RWPE1 (cell line): ENCODE measurements around the gene KCNMA1.

Source experiments
- CTCF ChIA-PET: fragments of 350-600 bp; sonication (Branson Sonifier 250); formaldehyde crosslinking; extraction: SDS; loops from one replicate; lab custom pipeline; 2021; lab: Yijun Ruan, JAX
- POLR2A ChIA-PET: fragments of 400-600 bp; formaldehyde crosslinking; extraction: SDS; loops from one replicate; lab custom pipeline; 2020; ENCODE audit warnings: antibody characterized with exemption; ENCODE audit not compliant: low non-redundant PET; lab: Yijun Ruan, JAX
- DNase-seq: peaks from one replicate; pipeline ENCODE4 v3.0.0; 2012; ENCODE audit warnings: low spot score
- H3K27ac ChIP-seq: fragments of 450-650 bp; 2 replicates; pipeline ENCODE4 v1.5.1; 2017
- TF ChIP-seq, protein P1 (sequence below): fragments of 450-650 bp; conservative IDR thresholded peaks from 2 replicates; pipeline ENCODE4 v1.5.1; 2017; ENCODE audit warnings: low read depth, mild to moderate bottlenecking

KCNMA1 gene

DNA sequence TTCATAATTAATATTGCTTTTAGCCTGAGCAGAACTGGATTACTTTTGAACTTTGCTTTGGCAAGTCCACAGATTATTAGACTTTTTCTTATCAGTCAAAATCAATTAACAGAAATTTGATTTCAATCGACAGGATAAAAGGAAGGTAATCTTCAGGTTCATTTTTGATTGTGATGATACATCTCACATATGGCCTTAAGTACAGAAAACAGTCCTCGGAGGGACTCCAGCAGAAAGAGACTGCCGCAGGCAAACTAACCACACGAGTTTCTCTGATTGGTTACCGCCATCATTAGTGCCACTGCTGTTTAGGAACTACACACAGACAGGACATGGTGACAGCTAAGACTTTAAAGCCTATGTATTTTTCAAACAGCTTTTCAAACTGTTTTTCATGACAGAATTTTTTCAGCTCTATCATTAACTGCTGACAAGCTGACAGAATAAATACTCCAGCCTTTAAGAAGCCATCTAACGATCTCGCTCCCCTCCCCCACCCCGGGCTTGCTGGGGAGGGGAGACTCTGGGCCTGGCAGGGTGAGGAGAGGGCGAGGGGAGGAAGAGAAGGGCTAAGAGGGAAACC lies 668.2 kb downstream of the KCNMA1 start:
- CTCF ChIA-PET, result interaction anchor here (0.7 kb wide), 1 partner anchor 91 kb away, joined by 5 read pairs; no protein-coding TSS in a partner anchor
- DNase-seq, result no peak
- TF ChIP-seq, protein P1, sequence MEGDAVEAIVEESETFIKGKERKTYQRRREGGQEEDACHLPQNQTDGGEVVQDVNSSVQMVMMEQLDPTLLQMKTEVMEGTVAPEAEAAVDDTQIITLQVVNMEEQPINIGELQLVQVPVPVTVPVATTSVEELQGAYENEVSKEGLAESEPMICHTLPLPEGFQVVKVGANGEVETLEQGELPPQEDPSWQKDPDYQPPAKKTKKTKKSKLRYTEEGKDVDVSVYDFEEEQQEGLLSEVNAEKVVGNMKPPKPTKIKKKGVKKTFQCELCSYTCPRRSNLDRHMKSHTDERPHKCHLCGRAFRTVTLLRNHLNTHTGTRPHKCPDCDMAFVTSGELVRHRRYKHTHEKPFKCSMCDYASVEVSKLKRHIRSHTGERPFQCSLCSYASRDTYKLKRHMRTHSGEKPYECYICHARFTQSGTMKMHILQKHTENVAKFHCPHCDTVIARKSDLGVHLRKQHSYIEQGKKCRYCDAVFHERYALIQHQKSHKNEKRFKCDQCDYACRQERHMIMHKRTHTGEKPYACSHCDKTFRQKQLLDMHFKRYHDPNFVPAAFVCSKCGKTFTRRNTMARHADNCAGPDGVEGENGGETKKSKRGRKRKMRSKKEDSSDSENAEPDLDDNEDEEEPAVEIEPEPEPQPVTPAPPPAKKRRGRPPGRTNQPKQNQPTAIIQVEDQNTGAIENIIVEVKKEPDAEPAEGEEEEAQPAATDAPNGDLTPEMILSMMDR, result no peak
- no peak overlapping the region for H3K27ac ChIP-seq
- POLR2A ChIA-PET, result no interaction called here

DNA sequence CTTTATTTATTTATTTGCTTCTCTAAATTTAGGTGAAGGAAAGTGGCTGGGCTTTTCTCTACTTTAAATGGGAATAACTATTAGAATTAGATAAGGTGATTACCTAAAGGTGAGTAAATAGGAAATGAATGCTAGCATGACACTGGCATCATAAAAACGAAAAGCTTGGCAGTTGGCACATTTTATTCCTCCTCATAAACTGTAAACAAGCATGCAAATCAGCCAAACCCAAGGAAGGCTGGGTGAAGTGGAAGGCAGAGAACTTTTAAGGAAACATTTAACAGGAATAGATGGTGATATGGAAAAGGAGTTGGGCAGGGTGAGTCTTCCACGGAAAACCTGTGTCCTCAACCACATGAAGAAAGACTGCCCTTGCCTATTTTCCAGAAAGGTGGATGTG lies 669.1 kb downstream of the KCNMA1 start:
- TF ChIP-seq, protein P1, result no peak
- no peak for DNase-seq
- POLR2A ChIA-PET, result no interaction called here
- CTCF ChIA-PET, result no interaction called here
- no peak overlapping the region for H3K27ac ChIP-seq

DNA sequence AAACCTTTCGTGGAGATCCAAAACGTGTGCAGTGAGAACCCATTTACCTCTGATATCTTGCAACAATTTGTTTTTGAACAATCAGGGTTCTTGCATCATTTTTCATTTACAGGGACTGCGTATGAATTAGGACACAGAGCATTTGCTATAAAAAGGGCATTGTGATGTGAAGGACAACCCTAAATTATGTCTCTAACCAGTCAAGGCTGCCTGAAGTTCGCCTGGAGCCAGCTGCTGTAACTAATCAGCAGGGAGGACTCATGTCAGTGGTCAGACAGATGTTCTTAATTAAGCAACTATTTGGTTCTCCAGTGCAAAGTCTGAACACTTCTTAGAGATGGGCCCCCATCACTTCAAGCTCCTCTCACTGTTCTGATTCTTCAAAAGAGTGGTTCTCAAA lies 674.8 kb downstream of the KCNMA1 start:
- TF ChIP-seq, protein P1, result no peak
- DNase-seq, result no peak
- H3K27ac ChIP-seq, result no peak overlapping the region
- ChIA-PET CTCF (interaction anchor here (0.8 kb wide), 1 partner anchor 826 kb away, joined by 4 read pairs; no protein-coding TSS in a partner anchor), POLR2A (no interaction called here)

DNA sequence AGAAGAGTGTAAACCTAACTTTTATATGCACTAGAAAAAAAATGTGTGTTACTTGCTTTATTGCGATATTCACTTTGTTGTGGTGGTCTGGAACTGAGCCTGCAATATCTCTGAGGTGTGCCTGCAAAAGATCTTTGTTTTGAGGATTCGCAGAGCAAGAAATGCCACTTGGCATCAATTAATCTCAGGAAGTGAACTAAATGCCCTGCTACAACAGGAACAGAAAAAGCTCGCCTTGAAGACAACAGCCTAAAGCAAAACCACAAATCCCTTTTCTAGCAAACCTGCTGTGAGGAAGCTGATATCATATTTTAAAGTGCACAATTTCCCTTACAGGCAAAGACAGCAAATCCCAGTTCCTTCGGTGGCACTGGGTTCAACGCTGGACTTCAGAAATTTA lies 675.8 kb downstream of the KCNMA1 start:
- CTCF ChIA-PET, result interaction anchor here (0.7 kb wide), 1 partner anchor 442 kb away, joined by 3 read pairs; no protein-coding TSS in a partner anchor
- POLR2A ChIA-PET, result no interaction called here
- DNase-seq, result no peak
- TF ChIP-seq, protein P1, result no peak
- no peak overlapping the region for H3K27ac ChIP-seq

DNA sequence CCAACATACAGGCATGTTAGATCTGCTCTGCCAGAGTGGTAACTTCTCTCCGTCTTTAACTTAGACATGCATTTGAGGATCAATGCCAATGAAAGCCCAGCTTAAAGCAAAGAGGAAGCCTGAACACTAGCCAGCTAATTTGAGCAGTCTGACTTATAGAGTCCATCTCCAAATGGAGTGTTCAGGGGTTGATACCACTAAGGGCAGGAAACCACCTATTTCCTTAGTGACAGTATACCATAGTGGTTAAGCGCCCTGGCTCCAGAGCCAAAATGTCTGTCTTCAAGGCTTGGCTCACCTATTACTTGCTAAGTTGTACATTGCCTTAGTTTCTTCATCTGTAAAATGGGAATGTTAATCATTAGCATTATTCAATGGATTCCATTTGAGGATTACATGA lies 678.5 kb downstream of the KCNMA1 start:
- DNase-seq, result no peak
- POLR2A ChIA-PET, result interaction anchor here (0.7 kb wide), 1 partner anchor 43 kb away, joined by 3 read pairs; no protein-coding TSS in a partner anchor
- TF ChIP-seq, protein P1, result no peak
- no peak overlapping the region for H3K27ac ChIP-seq
- CTCF ChIA-PET, result no interaction called here

DNA sequence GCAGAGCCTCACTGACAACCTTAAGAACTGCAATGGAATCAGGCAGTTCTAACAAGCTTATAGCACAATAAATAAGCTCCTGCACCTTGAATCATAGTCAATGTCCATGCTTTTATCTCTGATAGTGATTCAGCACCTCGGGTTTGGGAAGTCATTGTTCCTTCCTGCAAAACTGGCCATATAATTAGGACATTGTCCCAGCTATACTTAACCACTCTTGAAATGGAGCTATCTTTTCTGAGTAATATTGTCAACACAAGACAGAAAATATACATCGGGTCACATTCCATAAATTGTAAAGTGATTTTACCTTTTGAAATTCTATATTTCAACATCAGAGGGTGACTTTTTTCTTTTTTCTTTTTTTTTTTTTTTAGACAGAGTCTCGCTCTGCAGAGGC lies 682.8 kb downstream of the KCNMA1 start:
- no peak for DNase-seq
- POLR2A ChIA-PET, result no interaction called here

More for the DNA sequence above, 682.8 kb downstream of the KCNMA1 start:
- CTCF ChIA-PET, result interaction anchor here (0.6 kb wide), 1 partner anchor 15 kb away, joined by 4 read pairs; no protein-coding TSS in a partner anchor
- TF ChIP-seq, protein P1, result no peak
- no peak overlapping the region for H3K27ac ChIP-seq
